ENCODE results near the gene PIEZO1. TPM values are rescaled to one million over a fixed set of nuclear protein-coding genes. Genes with fewer than 3 reads are reported as not detected.

PIEZO1 gene
- total RNA-seq, 4 donors from 2014 or later, result 62.3 to 161 (median 123) TPM

- Histone ChIP-seq H3K36me3 (no peaks in the 10 kb centered on the region), H3K27ac (no peak overlapping the region), H3K4me1 (peaks cover 0 to 17% of the 10 kb centered on the region in 2 donors), H3K9me3 (no peaks in the 10 kb centered on the region), H3K4me3 (no peak overlapping the region), H3K27me3 (peaks cover 15 to 24% of the 10 kb centered on the region in 2 donors)
- DNase-seq, result no peak
- intact Hi-C loops (cut with DNase I; ENCODE audit: low total_unique reads), result no loop called here
- TF ChIP-seq POLR2A (IDR thresholded peaks at IDR 0.05) (no peak), CTCF (IDR thresholded peaks at IDR 0.05) (no peak)
Measured at GRCh38 chr16:88687676-88688012, 97.4 kb downstream of the PIEZO1 start.

- H3K27ac ChIP-seq, result no peak overlapping the region
- no peaks in the 10 kb centered on the region for H3K36me3 ChIP-seq
- DNase-seq, result no peak
- peaks cover 15 to 26% of the 10 kb centered on the region in 2 donors for H3K27me3 ChIP-seq
- H3K9me3 ChIP-seq, result no peaks in the 10 kb centered on the region
- no peak overlapping the region for H3K4me3 ChIP-seq
- no peak for TF ChIP-seq CTCF (IDR thresholded peaks at IDR 0.05)
- no peak for TF ChIP-seq POLR2A (IDR thresholded peaks at IDR 0.05)
- intact Hi-C loops (cut with DNase I; ENCODE audit: low total_unique reads), result no loop called here
- H3K4me1 ChIP-seq, result peaks cover 0 to 17% of the 10 kb centered on the region in 2 donors
Measured at GRCh38 chr16:88687254-88687576, 97.8 kb downstream of the PIEZO1 start.

- intact Hi-C loops (cut with DNase I; ENCODE audit: low total_unique reads), result no loop called here
- Histone ChIP-seq H3K27me3 (peaks cover 15 to 30% of the 10 kb centered on the region in 2 donors), H3K4me1 (peaks cover 0 to 17% of the 10 kb centered on the region in 2 donors), H3K4me3 (peak within 1 kb of the TSS; percentile 12 to 31), H3K9me3 (no peaks in the 10 kb centered on the region), H3K36me3 (no peaks in the 10 kb centered on the region), H3K27ac (no peak within 1 kb of the TSS)
- no peak for TF ChIP-seq CTCF (IDR thresholded peaks at IDR 0.05)
- TF ChIP-seq POLR2A (IDR thresholded peaks at IDR 0.05), result no peak
- peak in 1 of 2 donors; percentile 58 for DNase-seq
Measured at GRCh38 chr16:88686439-88687253, 98.4 kb downstream of the PIEZO1 start, which contains the start of gene SNAI3. SNAI3 (minus strand) TSS chr16:88686507; CDS start chr16:88686406, 101 bp downstream.

GRCh38 chr16:88686062-88686438 is 99.0 kb downstream of the PIEZO1 start:
- Histone ChIP-seq H3K36me3 (no peaks in the 10 kb centered on the region), H3K4me3 (peak overlapping the region; percentile 12 to 31), H3K27ac (no peak overlapping the region), H3K27me3 (peaks cover 15 to 35% of the 10 kb centered on the region in 2 donors), H3K4me1 (peaks cover 0 to 17% of the 10 kb centered on the region in 2 donors), H3K9me3 (no peaks in the 10 kb centered on the region)
- TF ChIP-seq POLR2A (IDR thresholded peaks at IDR 0.05) (no peak), CTCF (IDR thresholded peaks at IDR 0.05) (no peak)
- DNase-seq, result no peak
- intact Hi-C loops (cut with DNase I; ENCODE audit: low total_unique reads), result no loop called here
